Globus pallidus (tissue), 1 donor: ENCODE results near the gene CPNE5.

Experiments used
- DNase-seq: peaks from one replicate; pipeline ENCODE4 v3.0.0-alpha.2; 2015; ENCODE audit warnings: low spot score

CPNE5 gene

GRCh38 chr6:36762123-36762522 is 77.1 kb downstream of the CPNE5 start:
- DNase-seq = no peak

- peak; percentile 94 for DNase-seq
Observed at GRCh38 chr6:36760685-36761435, 78.4 kb downstream of the CPNE5 start.

GRCh38 chr6:36759148-36759759 is 80.0 kb downstream of the CPNE5 start:
- DNase-seq = peak; percentile 78

GRCh38 chr6:36758516-36759147 is 80.6 kb downstream of the CPNE5 start:
- no peak for DNase-seq

- DNase-seq = no peak
Observed at GRCh38 chr6:36757943-36758508, 81.2 kb downstream of the CPNE5 start.

GRCh38 chr6:36757206-36757605 is 82.0 kb downstream of the CPNE5 start:
- DNase-seq = no peak

- no peak for DNase-seq
Observed at GRCh38 chr6:36756786-36757185, 82.5 kb downstream of the CPNE5 start.

GRCh38 chr6:36755435-36756348 is 83.6 kb downstream of the CPNE5 start:
- no peak for DNase-seq

GRCh38 chr6:36754582-36755434 is 84.4 kb downstream of the CPNE5 start:
- no peak for DNase-seq

- DNase-seq = no peak
Observed at GRCh38 chr6:36753671-36754405, 85.4 kb downstream of the CPNE5 start.

- DNase-seq = no peak
Observed at GRCh38 chr6:36752886-36753506, 86.2 kb downstream of the CPNE5 start.

- no peak for DNase-seq
Observed at GRCh38 chr6:36752187-36752885, 86.9 kb downstream of the CPNE5 start.

GRCh38 chr6:36751833-36752186 is 87.4 kb downstream of the CPNE5 start:
- DNase-seq = no peak

- DNase-seq = no peak
Observed at GRCh38 chr6:36751091-36751490, 88.2 kb downstream of the CPNE5 start.

GRCh38 chr6:36749829-36750489 is 89.3 kb downstream of the CPNE5 start:
- no peak for DNase-seq

- no peak for DNase-seq
Observed at GRCh38 chr6:36746251-36746650, 93.0 kb downstream of the CPNE5 start.

GRCh38 chr6:36745836-36746235 is 93.4 kb downstream of the CPNE5 start:
- no peak for DNase-seq

GRCh38 chr6:36745283-36745682 is 94.0 kb downstream of the CPNE5 start:
- no peak for DNase-seq

GRCh38 chr6:36744304-36744673 is 95.0 kb downstream of the CPNE5 start:
- no peak for DNase-seq
